Neural cell (in vitro differentiated cells): ENCODE measurements around the gene PRKCZ.

Experiments
- SMC3 ChIP-seq: fragments of 450-650 bp; conservative IDR thresholded peaks from 2 replicates; pipeline ENCODE4 v1.6.1; 2014; ENCODE audit warnings: antibody characterized with exemption, mild to moderate bottlenecking, moderate library complexity; ENCODE audit not compliant: poor library complexity
- TF ChIP-seq, protein P1 (sequence below): fragments of 450-650 bp; IDR thresholded peaks from 2 replicates; pipeline ENCODE4 v1.5.1; 2014; ENCODE audit warnings: antibody characterized with exemption, mild to moderate bottlenecking, moderate library complexity; ENCODE audit not compliant: poor library complexity, severe bottlenecking

DNA sequence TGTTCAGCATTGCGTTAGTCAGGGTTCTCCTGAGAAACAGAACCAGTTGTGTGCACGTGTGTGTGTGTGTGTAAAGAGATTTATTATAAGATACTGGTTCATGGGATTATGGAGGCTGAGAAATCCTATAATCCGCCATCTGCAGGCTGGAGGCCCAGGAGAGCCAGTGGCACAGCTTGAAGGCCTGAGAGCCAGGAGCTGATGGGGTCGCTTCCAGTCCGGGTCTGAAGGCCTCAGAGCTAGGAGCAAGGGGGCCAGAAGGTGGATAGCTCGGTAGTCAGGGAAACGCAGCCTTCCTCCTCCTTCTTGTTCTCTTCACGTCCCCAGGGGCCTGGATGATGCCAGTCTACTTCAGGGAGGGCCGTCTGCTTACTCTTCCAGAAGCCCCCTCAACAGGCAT is 106.7 kb downstream of the PRKCZ start:
- TF ChIP-seq SMC3 = no peak
- TF ChIP-seq, protein P1, sequence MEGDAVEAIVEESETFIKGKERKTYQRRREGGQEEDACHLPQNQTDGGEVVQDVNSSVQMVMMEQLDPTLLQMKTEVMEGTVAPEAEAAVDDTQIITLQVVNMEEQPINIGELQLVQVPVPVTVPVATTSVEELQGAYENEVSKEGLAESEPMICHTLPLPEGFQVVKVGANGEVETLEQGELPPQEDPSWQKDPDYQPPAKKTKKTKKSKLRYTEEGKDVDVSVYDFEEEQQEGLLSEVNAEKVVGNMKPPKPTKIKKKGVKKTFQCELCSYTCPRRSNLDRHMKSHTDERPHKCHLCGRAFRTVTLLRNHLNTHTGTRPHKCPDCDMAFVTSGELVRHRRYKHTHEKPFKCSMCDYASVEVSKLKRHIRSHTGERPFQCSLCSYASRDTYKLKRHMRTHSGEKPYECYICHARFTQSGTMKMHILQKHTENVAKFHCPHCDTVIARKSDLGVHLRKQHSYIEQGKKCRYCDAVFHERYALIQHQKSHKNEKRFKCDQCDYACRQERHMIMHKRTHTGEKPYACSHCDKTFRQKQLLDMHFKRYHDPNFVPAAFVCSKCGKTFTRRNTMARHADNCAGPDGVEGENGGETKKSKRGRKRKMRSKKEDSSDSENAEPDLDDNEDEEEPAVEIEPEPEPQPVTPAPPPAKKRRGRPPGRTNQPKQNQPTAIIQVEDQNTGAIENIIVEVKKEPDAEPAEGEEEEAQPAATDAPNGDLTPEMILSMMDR = no peak
